NOMO-1 treated with dmso at 0.1 percent for 144 hours (cell line): ENCODE data around the gene TPPP3.

Experiments used
- DNase-seq: peaks from one replicate; lab custom pipeline; 2025; ENCODE audit not compliant: unreplicated experiment; lab: John Stamatoyannopoulos, UW

TPPP3 gene

GRCh38 chr16:67406111-67406971 is 13.0 kb upstream of the TPPP3 start:
- DNase-seq = no peak

GRCh38 chr16:67405336-67405735 is 12.0 kb upstream of the TPPP3 start:
- DNase-seq = no peak

- DNase-seq = no peak
These were observed 11.5 kb upstream of the TPPP3 start for GRCh38 chr16:67404740-67405226.

GRCh38 chr16:67403976-67404555 is 10.8 kb upstream of the TPPP3 start:
- no peak for DNase-seq

GRCh38 chr16:67400901-67401300 is 7.6 kb upstream of the TPPP3 start:
- no peak for DNase-seq

GRCh38 chr16:67399749-67400704 is 6.7 kb upstream of the TPPP3 start:
- DNase-seq = no peak

GRCh38 chr16:67399218-67399733 is 6.0 kb upstream of the TPPP3 start:
- peak; percentile 11 for DNase-seq

- no peak for DNase-seq
These were observed 5.4 kb upstream of the TPPP3 start for GRCh38 chr16:67398546-67399217.

- no peak for DNase-seq
These were observed 4.7 kb upstream of the TPPP3 start for GRCh38 chr16:67397812-67398545.

- DNase-seq = no peak
These were observed 3.9 kb upstream of the TPPP3 start for GRCh38 chr16:67397036-67397801.

GRCh38 chr16:67396159-67397035 is 3.1 kb upstream of the TPPP3 start:
- DNase-seq = no peak

- DNase-seq = no peak
These were observed 2.3 kb upstream of the TPPP3 start for GRCh38 chr16:67395458-67396158.

- DNase-seq = no peak
These were observed 1.8 kb upstream of the TPPP3 start for GRCh38 chr16:67395105-67395457.

- peak; percentile 71 for DNase-seq
These were observed 1.1 kb upstream of the TPPP3 start for GRCh38 chr16:67394155-67395104.

- no peak for DNase-seq
These were observed 473 bp upstream of the TPPP3 start for GRCh38 chr16:67393788-67394154.

GRCh38 chr16:67392301-67393059 is 818 bp downstream of the TPPP3 start:
- DNase-seq = no peak
